Measurements from ENCODE around the gene NFIB.

The NFIB gene

DNA sequence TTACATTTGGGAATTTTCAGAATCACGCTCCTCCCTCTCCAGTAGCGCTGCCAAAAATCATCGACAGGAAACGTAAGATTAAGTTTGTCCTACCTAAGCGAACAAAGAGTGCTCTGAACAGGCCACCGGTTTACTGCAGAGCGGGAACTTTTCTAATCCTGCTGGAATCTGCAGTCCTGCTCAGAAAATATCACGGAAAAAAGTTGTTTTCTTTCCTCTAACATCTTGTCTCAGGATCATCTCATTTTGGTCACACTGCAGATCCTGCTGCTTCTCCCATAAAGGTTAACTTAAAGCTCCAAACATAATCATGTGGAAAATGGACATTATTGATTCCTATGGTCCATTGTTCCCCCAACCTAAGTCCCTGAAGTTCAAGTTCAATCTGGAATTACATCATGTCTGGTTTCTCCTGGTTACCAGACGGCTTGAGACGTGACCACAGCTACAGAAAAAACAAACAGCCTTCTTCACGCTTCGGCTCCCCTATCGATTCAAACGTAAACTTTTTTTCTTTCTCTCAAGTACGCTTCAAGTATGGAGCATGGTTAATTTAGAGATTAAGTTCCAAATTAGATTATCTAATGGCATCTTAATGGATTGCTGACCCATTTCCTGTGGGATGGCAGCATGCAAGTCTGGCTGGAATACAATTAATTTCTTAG, 217.6 kb downstream of the NFIB start:
- 0 out of 2 replicates have a peak overlapping the region, but pooled peaks have one; percentile 4 for H3K4me3 ChIP-seq (ENCODE audit: low read length)

DNA sequence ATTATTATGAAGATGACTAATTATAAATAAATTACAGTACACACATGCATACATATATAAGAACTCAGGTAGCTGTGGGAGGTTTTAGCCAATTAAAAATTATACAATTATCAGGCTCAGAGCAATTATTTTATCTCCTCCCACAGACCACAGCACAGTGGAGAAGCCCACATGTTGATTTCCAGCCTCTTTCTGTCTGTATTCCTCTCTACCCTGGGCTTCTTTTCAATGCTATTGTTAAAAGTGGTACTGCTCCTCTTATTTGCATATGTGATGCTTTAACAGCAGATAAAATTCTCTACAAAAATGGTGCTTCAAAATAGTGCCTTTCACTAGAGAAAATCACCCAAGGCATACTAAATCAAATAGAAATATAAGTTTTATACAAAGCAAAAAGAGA, 218.7 kb downstream of the NFIB start:
- TF ChIP-seq, protein P1, sequence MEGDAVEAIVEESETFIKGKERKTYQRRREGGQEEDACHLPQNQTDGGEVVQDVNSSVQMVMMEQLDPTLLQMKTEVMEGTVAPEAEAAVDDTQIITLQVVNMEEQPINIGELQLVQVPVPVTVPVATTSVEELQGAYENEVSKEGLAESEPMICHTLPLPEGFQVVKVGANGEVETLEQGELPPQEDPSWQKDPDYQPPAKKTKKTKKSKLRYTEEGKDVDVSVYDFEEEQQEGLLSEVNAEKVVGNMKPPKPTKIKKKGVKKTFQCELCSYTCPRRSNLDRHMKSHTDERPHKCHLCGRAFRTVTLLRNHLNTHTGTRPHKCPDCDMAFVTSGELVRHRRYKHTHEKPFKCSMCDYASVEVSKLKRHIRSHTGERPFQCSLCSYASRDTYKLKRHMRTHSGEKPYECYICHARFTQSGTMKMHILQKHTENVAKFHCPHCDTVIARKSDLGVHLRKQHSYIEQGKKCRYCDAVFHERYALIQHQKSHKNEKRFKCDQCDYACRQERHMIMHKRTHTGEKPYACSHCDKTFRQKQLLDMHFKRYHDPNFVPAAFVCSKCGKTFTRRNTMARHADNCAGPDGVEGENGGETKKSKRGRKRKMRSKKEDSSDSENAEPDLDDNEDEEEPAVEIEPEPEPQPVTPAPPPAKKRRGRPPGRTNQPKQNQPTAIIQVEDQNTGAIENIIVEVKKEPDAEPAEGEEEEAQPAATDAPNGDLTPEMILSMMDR (conservative IDR thresholded peaks at IDR 0.05; ENCODE audit: low read length): no peak
- no peak for DNase-seq (ENCODE audit: low read depth)
- no peak overlapping the region for H3K4me3 ChIP-seq (ENCODE audit: low read length)

More for the DNA sequence above, 217.6 kb downstream of the NFIB start:
- TF ChIP-seq, protein P1 (conservative IDR thresholded peaks at IDR 0.05; ENCODE audit: low read length): no peak
- peak; percentile 30 for DNase-seq (ENCODE audit: low read depth)

DNA sequence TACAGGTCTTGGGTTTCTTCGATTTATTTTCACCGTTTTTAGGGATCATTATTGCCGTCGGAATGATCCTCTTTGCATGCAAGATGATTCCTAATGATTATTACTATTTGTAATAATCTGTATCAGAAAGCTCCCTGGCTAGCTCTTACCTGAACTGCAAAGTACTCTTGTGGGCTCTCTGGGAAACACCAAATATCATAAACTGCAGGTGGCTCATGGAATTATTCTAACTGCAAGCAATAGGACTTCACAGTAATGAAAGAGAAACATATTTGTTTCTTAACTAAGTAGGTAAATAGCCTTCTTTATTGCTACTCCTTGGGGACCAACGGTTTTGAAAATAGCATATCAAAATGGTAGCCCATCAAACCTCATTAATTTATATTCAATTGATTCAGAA, 219.4 kb downstream of the NFIB start:
- DNase-seq (ENCODE audit: low read depth): no peak
- TF ChIP-seq, protein P1 (conservative IDR thresholded peaks at IDR 0.05; ENCODE audit: low read length): no peak
- no peak overlapping the region for H3K4me3 ChIP-seq (ENCODE audit: low read length)

DNA sequence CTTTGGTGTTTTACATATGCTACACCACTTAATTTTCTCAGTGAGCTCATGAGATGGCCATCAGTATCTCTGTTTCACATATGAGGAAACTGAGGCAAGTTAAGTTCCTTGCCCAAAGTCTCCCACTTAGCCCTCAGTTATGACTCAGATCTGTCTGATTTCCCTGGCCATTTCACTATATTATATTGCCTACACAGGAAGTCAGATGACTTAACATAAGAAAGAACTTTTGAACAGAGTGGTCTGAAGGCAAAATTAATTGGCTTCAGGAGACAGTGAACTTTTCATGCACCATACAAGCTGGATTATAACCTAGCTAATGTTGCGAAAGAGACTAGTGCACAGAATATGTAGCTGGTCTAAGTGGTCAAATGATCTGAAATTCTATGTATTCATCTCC, 221.6 kb downstream of the NFIB start:
- TF ChIP-seq, protein P1 (conservative IDR thresholded peaks at IDR 0.05; ENCODE audit: low read length): no peak
- DNase-seq (ENCODE audit: low read depth): no peak
- no peak overlapping the region for H3K4me3 ChIP-seq (ENCODE audit: low read length)

DNA sequence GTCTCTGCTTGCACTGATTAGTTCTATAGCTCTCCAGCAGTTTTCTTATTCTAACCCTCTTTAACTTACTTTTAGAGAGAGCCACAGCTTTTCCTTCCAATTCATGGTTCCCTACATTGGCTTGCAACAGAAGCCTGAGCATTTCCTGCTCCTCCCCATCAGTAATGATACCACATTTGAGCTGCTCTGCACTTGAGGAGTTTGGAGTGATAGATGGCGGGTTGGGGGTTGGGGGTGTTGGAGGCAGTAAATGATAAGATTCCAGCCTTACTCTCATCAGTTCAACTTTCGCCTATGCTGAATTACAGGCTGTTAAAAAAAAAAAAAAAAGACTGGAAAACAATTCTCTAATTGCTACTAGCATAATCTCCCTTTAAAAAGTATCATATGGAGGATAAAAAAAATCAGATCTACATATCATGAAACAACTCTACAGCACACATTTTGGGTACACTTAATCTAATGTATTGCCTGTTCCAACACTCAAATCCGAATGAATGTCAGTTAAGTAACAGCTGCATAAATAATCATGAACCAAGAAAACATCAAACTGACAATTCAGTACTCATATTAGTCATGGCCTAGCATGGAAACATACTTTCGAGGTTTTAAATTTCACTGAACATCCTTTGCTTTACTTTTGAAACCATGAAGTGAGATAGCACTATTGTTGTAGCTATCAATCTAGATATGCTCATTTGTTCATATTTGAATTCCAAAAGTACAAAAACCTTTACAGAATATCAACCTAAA, 224.7 kb downstream of the NFIB start:
- H3K4me3 ChIP-seq (ENCODE audit: low read length): no peak overlapping the region
- no peak for DNase-seq (ENCODE audit: low read depth)
- TF ChIP-seq, protein P1 (conservative IDR thresholded peaks at IDR 0.05; ENCODE audit: low read length): no peak

DNA sequence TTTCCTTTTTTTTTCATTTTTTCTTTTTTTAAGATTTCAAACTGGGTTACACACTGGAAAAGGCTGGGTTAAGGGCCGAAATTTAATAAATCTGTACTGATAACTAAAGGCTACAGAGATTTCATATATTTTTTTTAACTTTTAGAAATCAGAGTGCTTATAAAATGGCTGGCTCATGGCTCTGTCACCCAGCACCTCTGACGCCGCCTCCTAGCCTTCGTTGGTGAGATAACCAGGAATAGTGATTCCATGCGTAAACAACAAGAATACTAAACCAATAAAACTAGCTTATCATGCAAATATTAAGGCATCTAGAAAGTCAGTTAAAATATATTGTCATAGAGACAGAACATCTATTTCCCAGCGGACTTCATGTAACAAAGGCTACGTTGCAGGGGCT, 226.4 kb downstream of the NFIB start:
- no peak for DNase-seq (ENCODE audit: low read depth)
- H3K4me3 ChIP-seq (ENCODE audit: low read length): no peak overlapping the region
- TF ChIP-seq, protein P1 (conservative IDR thresholded peaks at IDR 0.05; ENCODE audit: low read length): no peak

DNA sequence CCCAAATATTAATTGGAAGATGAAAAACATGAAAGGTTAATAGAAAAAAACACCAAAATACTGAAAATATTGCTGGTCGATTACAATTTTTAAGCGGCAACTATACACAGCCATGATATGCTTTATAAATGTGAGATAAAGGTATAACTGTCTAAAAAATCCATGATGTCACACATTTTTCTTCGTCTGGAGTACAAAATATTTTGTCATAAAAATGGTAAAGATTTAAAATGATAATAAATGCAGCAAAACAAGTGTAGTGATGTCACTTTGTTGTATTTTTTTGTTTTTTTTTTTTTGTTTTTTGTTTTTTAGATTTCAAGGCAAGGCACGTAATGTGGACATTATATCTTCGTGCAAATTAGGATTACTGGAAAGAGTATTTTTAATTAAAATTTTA, 227.4 kb downstream of the NFIB start:
- H3K4me3 ChIP-seq (ENCODE audit: low read length): no peak overlapping the region
- DNase-seq (ENCODE audit: low read depth): no peak
- TF ChIP-seq, protein P1 (conservative IDR thresholded peaks at IDR 0.05; ENCODE audit: low read length): no peak
